ENCODE results near the gene RPS21. TPM values are rescaled to one million over a fixed set of nuclear protein-coding genes. Genes with fewer than 3 reads are reported as not detected.

Gene RPS21
- total and polyA plus RNA-seq, 2 of the 13 experiments (the other 11 are each of a cell fraction or from before 2014, with no cell fraction given), result 2,647 to 11,063 TPM

DNA sequence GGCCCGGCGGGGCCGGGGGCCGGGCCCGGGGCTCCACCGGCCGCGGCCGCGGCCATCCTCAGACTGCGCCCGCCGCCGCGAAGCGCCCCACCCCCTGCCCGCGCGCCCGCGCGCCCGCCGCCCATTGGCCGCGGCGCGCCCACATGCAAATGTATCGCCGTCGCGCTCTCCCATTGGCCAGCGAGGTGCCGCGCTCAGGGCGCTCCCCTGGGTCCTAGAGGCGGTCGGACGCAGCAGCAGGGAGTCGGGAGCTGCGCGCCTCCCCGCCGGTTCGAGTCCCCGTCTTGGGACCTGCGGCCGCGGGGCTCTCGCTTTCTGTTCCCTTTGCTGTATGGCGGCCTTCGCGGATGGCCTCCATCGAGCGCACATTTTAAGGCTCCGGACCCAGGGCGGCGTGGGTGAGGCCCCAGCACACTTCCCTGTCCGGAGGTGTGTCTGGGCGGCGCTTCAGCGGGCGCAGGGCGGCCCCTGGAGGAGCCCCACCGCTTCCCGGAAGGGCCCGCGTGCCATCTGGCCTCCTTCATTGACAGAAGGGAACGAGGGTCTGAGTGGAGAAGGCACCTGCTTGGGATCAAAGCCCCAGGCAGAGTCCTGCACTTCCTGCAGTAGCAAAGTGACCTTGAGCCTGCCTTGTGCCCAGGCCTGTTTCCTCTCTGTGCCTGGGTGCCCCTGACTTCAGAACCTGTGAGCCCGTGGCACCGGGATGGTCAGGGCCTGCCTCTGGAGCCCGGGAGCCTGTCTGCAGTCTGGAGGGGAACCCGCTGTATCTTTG, 20.5 kb downstream of the RPS21 start, which contains the start of gene CABLES2 (continued):
- TF ChIP-seq MYC (CRISPR knock-in tag; IDR thresholded peaks at IDR 0.05; ENCODE audit: borderline replicate concordance) (peak; percentile 79), SUZ12 (IDR thresholded peaks at IDR 0.05; ENCODE audit: low read depth, low read length) (no peak), POGK (CRISPR knock-in tag; conservative IDR thresholded peaks at IDR 0.05) (peak; percentile 93), ZFP37 (CRISPR knock-in tag; IDR thresholded peaks at IDR 0.05; ENCODE audit: borderline replicate concordance) (peak; percentile 83; the same call in 1 of the 2 replicates), MBD4 (IDR thresholded peaks at IDR 0.05; ENCODE audit: borderline replicate concordance, low read length) (no peak), ZNF432 (CRISPR knock-in tag; IDR thresholded peaks at IDR 0.05; ENCODE audit: borderline replicate concordance) (no peak), SIN3B (IDR thresholded peaks at IDR 0.05; ENCODE audit: low read length) (peak; percentile 50; the same call in 1 of the 2 replicates), ZSCAN31 (CRISPR knock-in tag; IDR thresholded peaks at IDR 0.05; ENCODE audit: low read depth) (peak; percentile 98), ELK4 (CRISPR knock-in tag; IDR thresholded peaks at IDR 0.05; ENCODE audit: borderline replicate concordance) (no peak), KLF11 (CRISPR knock-in tag; IDR thresholded peaks at IDR 0.05) (peak; percentile 66; the same call in 1 of the 2 replicates), MAF1 (CRISPR knock-in tag; IDR thresholded peaks at IDR 0.05; ENCODE audit: borderline replicate concordance) (peak; percentile 97), ZNF552 (CRISPR knock-in tag; IDR thresholded peaks at IDR 0.05; ENCODE audit: borderline replicate concordance) (peak; percentile 28; the same call in 1 of the 2 replicates), KDM5B (CRISPR knock-in tag; IDR thresholded peaks at IDR 0.05; ENCODE audit: borderline replicate concordance) (peak; percentile 89), ZBTB7B (CRISPR knock-in tag; IDR thresholded peaks at IDR 0.05) (peak; percentile 87; the same call in 1 of the 2 replicates), NCOA1 (CRISPR knock-in tag; IDR thresholded peaks at IDR 0.05) (no peak), TBP (CRISPR knock-in tag; IDR thresholded peaks at IDR 0.05) (0 out of 2 replicates have a peak, but pooled peaks have one; percentile 85), ZFYVE20 (CRISPR knock-in tag; IDR thresholded peaks at IDR 0.05; ENCODE audit: borderline replicate concordance, low read depth) (0 out of 2 replicates have a peak, but pooled peaks have one; percentile 46), ZBTB7A (CRISPR knock-in tag; IDR thresholded peaks at IDR 0.05) (no peak), ZNF136 (CRISPR knock-in tag; IDR thresholded peaks at IDR 0.05; ENCODE audit: low read depth) (0 out of 2 replicates have a peak, but pooled peaks have one; percentile 78), MEIS2 (CRISPR knock-in tag; IDR thresholded peaks at IDR 0.05) (peak; percentile 96), CCAR2 (optimal IDR thresholded peaks at IDR 0.05; ENCODE audit: low read depth, low read length) (no peak)
- TF ChIP-seq, protein P1, sequence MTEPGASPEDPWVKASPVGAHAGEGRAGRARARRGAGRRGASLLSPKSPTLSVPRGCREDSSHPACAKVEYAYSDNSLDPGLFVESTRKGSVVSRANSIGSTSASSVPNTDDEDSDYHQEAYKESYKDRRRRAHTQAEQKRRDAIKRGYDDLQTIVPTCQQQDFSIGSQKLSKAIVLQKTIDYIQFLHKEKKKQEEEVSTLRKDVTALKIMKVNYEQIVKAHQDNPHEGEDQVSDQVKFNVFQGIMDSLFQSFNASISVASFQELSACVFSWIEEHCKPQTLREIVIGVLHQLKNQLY (CRISPR knock-in tag; IDR thresholded peaks at IDR 0.05), result peak; percentile 30; the same call in 1 of the 2 replicates
- TF ChIP-seq, protein P2, sequence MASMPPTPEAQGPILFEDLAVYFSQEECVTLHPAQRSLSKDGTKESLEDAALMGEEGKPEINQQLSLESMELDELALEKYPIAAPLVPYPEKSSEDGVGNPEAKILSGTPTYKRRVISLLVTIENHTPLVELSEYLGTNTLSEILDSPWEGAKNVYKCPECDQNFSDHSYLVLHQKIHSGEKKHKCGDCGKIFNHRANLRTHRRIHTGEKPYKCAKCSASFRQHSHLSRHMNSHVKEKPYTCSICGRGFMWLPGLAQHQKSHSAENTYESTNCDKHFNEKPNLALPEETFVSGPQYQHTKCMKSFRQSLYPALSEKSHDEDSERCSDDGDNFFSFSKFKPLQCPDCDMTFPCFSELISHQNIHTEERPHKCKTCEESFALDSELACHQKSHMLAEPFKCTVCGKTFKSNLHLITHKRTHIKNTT (CRISPR knock-in tag; IDR thresholded peaks at IDR 0.05), result 0 out of 2 replicates have a peak, but pooled peaks have one; percentile 16
- TF ChIP-seq, protein P3, sequence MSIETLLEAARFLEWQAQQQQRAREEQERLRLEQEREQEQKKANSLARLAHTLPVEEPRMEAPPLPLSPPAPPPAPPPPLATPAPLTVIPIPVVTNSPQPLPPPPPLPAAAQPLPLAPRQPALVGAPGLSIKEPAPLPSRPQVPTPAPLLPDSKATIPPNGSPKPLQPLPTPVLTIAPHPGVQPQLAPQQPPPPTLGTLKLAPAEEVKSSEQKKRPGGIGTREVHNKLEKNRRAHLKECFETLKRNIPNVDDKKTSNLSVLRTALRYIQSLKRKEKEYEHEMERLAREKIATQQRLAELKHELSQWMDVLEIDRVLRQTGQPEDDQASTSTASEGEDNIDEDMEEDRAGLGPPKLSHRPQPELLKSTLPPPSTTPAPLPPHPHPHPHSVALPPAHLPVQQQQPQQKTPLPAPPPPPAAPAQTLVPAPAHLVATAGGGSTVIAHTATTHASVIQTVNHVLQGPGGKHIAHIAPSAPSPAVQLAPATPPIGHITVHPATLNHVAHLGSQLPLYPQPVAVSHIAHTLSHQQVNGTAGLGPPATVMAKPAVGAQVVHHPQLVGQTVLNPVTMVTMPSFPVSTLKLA (IDR thresholded peaks at IDR 0.05), result no peak

All from HepG2 (cell line).